HG03571 (cell line): ENCODE results near the gene ZNF343.

ENCODE experiments used
- ATAC-seq: cut with Tn5 transposase; IDR thresholded peaks from one replicate; pipeline ENCODE4 v1.9.1; 2021; ENCODE audit not compliant: unreplicated experiment

The ZNF343 gene

DNA sequence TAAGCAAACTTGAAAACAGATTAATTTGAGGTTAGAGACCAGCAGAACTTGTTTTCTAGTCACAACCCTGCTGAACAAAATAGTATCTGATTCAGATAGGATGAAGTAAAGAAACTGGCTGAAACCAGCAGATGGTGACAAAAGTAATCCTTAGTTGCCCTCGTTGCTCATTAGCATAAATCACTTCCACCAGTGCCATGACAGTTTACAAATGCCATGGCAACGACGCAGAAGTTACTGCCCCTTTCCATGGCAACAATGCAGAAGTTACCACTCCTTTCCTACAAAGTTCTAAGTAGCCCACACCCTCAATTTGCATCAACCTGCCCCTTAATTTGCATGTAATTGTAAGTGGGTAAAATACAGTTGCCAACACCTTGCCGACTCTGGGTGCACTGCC lies 61.9 kb downstream of the ZNF343 start:
- no peak for ATAC-seq
